ENCODE results near the gene AFAP1L2. TPM values are rescaled to one million over a fixed set of nuclear protein-coding genes. Genes with fewer than 3 reads are reported as not detected.

Gene AFAP1L2
- total and polyA plus RNA-seq, 7 donors, result 0.75 to 3.6 (median 1.7) TPM

- no peak for DNase-seq
- no peak for ATAC-seq
- Histone ChIP-seq H3K27ac (no peak overlapping the region), H3K4me3 (no peak overlapping the region), H3K36me3 (ENCODE audit: insufficient read depth in 1 of 2, low read depth in 1 of 2) (no peaks in the 10 kb centered on the region), H3K4me1 (no peaks in the 10 kb centered on the region), H3K9me3 (no peaks in the 10 kb centered on the region), H3K27me3 (ENCODE audit: insufficient read depth in 3 of 3, low read length in 2 of 3) (no peaks in the 10 kb centered on the region)
- no peak for TF ChIP-seq CTCF (IDR thresholded peaks at IDR 0.05)
- intact Hi-C loops (cut with DNase I), result no loop called here
- WGBS, 3 donors, result 61 to 76% (median 70%) methylated on average over 3 of the region's 3 CpGs
Measured at GRCh38 chr10:114256822-114257221, 147.5 kb downstream of the AFAP1L2 start.

GRCh38 chr10:114256008-114256765 lies 148.1 kb downstream of the AFAP1L2 start:
- H3K4me3 ChIP-seq, result no peak overlapping the region
- no peaks in the 10 kb centered on the region for H3K36me3 ChIP-seq (ENCODE audit: insufficient read depth in 1 of 2, low read depth in 1 of 2)
- WGBS, 3 donors, result 80 to 89% (median 86%) methylated on average over 12 of the region's 12 CpGs
- DNase-seq, result no peak
- no peaks in the 10 kb centered on the region for H3K9me3 ChIP-seq
- no peaks in the 10 kb centered on the region for H3K4me1 ChIP-seq
- no peak for ATAC-seq
- no peak overlapping the region for H3K27ac ChIP-seq
- no peaks in the 10 kb centered on the region for H3K27me3 ChIP-seq (ENCODE audit: insufficient read depth in 3 of 3, low read length in 2 of 3)
- no peak for TF ChIP-seq CTCF (IDR thresholded peaks at IDR 0.05)
- intact Hi-C loops (cut with DNase I), result no loop called here

- WGBS, 3 donors, result 90 to 97% (median 92%) methylated on average over 1 of the region's 1 CpG
- TF ChIP-seq CTCF (IDR thresholded peaks at IDR 0.05), result no peak
- H3K27ac ChIP-seq, result no peak overlapping the region
- H3K9me3 ChIP-seq, result no peaks in the 10 kb centered on the region
- H3K27me3 ChIP-seq (ENCODE audit: insufficient read depth in 3 of 3, low read length in 2 of 3), result no peaks in the 10 kb centered on the region
- no peaks in the 10 kb centered on the region for H3K36me3 ChIP-seq (ENCODE audit: insufficient read depth in 1 of 2, low read depth in 1 of 2)
- ATAC-seq, result no peak
- H3K4me1 ChIP-seq, result no peaks in the 10 kb centered on the region
- H3K4me3 ChIP-seq, result no peak overlapping the region
- no peak for DNase-seq
- intact Hi-C loops (cut with DNase I), result no loop called here
Measured at GRCh38 chr10:114255227-114255626, 149.1 kb downstream of the AFAP1L2 start.

GRCh38 chr10:114252883-114253282 lies 151.4 kb downstream of the AFAP1L2 start:
- no peak for DNase-seq
- H3K36me3 ChIP-seq (ENCODE audit: insufficient read depth in 1 of 2, low read depth in 1 of 2), result no peaks in the 10 kb centered on the region
- H3K27ac ChIP-seq, result no peak overlapping the region
- no peak for ATAC-seq
- no peaks in the 10 kb centered on the region for H3K27me3 ChIP-seq (ENCODE audit: insufficient read depth in 3 of 3, low read length in 2 of 3)
- WGBS, 3 donors, result 73 to 98% (median 95%) methylated on average over 3 to 4 of the region's 7 CpGs
- TF ChIP-seq CTCF (IDR thresholded peaks at IDR 0.05), result no peak
- intact Hi-C loops (cut with DNase I), result no loop called here
- H3K4me3 ChIP-seq, result no peak overlapping the region
- no peaks in the 10 kb centered on the region for H3K9me3 ChIP-seq
- no peaks in the 10 kb centered on the region for H3K4me1 ChIP-seq

GRCh38 chr10:114252092-114252491 lies 152.2 kb downstream of the AFAP1L2 start:
- ATAC-seq, result no peak
- TF ChIP-seq CTCF (IDR thresholded peaks at IDR 0.05), result no peak

More at GRCh38 chr10:114252092-114252491, 152.2 kb downstream of the AFAP1L2 start:
- H3K4me3 ChIP-seq, result no peak overlapping the region
- WGBS, 3 donors, result 83 to 87% (median 83%) methylated on average over 5 of the region's 5 CpGs
- no peaks in the 10 kb centered on the region for H3K9me3 ChIP-seq
- no peak overlapping the region for H3K27ac ChIP-seq
- no peaks in the 10 kb centered on the region for H3K36me3 ChIP-seq (ENCODE audit: insufficient read depth in 1 of 2, low read depth in 1 of 2)
- no peak for DNase-seq
- no peaks in the 10 kb centered on the region for H3K4me1 ChIP-seq
- no peaks in the 10 kb centered on the region for H3K27me3 ChIP-seq (ENCODE audit: insufficient read depth in 3 of 3, low read length in 2 of 3)
- intact Hi-C loops (cut with DNase I), result no loop called here
